Lower leg skin (tissue), 4 donors: ENCODE measurements around the gene IL6R. TPM values are rescaled to one million over a fixed set of nuclear protein-coding genes. Genes with fewer than 3 reads are reported as not detected.

Source experiments
- DNase-seq, 2 donors: peaks; one replicate each; pipeline ENCODE4 v3.0.0-alpha.2; 2019; ENCODE audit warnings: low spot score in 2 of 2
- H3K4me3 ChIP-seq: fragments of 200-600 bp; sonication (generic); 2 replicates; pipeline ENCODE4 v1.5.1; 2017; ENCODE audit warnings: mild to moderate bottlenecking, low read depth; ENCODE audit not compliant: poor library complexity, severe bottlenecking
- CTCF ChIP-seq, 3 donors: fragments of 450-650 bp; IDR thresholded peaks; one replicate each; pipeline ENCODE4 v1.5.1; 2016; ENCODE audit warnings: antibody characterized with exemption in 3 of 3, mild to moderate bottlenecking in 3 of 3, moderate library complexity in 2 of 3
- POLR2A ChIP-seq, 2 donors: fragments of 450-650 bp; IDR thresholded peaks; one replicate each; pipeline ENCODE4 v1.6.1; 2016 to 2017; ENCODE audit warnings: antibody characterized with exemption in 2 of 2, mild to moderate bottlenecking in 1 of 2, moderate library complexity in 1 of 2
- WGBS, 2 donors: methylation state at CpG; one replicate each; pipeline ENCODE4 v1.1.5; 2018; 5-methylcytosine and 5-hydroxymethylcytosine counted together
- intact Hi-C: fragments of 100-400 bp; cut with DNase I; formaldehyde crosslinking; loops from one replicate; pipeline ENCODE4 v1.15.0; 2023; ENCODE audit warnings: low total_unique reads
- total RNA-seq, 4 donors: library from RNA; depleted of rRNA; stranded (reverse); fragments of >200 nt; gene quantifications; one replicate each; pipeline ENCODE4 v1.1.0, GENCODE V29; 2016

IL6R gene
- total RNA-seq, 4 donors from 2014 or later, result 14.7 to 42.1 (median 21.8) TPM

- TF ChIP-seq CTCF (IDR thresholded peaks at IDR 0.05) (no peak), POLR2A (IDR thresholded peaks at IDR 0.05) (no peak)
- no peak overlapping the region for H3K4me3 ChIP-seq
- intact Hi-C loops, result no loop called here
- no peak for DNase-seq
- WGBS, 2 donors, result 79 to 86% methylated on average over 6 of the region's 6 CpGs
Observed at GRCh38 chr1:154446789-154447188, 41.6 kb downstream of the IL6R start.

- 83 to 86% methylated on average over 7 of the region's 7 CpGs for WGBS, 2 donors
- no peak for TF ChIP-seq CTCF (IDR thresholded peaks at IDR 0.05)
- TF ChIP-seq POLR2A (IDR thresholded peaks at IDR 0.05), result no peak
- no peak overlapping the region for H3K4me3 ChIP-seq
- intact Hi-C loops, result no loop called here
- DNase-seq, result no peak
Observed at GRCh38 chr1:154448331-154448811, 43.2 kb downstream of the IL6R start.

- H3K4me3 ChIP-seq, result no peak overlapping the region
- no peak for DNase-seq
- 27 to 70% methylated on average over 5 of the region's 5 CpGs for WGBS, 2 donors
- intact Hi-C loops, result no loop called here
- TF ChIP-seq CTCF (IDR thresholded peaks at IDR 0.05), result no peak
- TF ChIP-seq POLR2A (IDR thresholded peaks at IDR 0.05), result no peak
Observed at GRCh38 chr1:154453161-154453560, 48.0 kb downstream of the IL6R start.

GRCh38 chr1:154453574-154454352 is 48.6 kb downstream of the IL6R start:
- 41 to 52% methylated on average over 5 of the region's 5 CpGs for WGBS, 2 donors
- intact Hi-C loops, result no loop called here
- DNase-seq, result no peak
- TF ChIP-seq POLR2A (IDR thresholded peaks at IDR 0.05), result no peak
- no peak for TF ChIP-seq CTCF (IDR thresholded peaks at IDR 0.05)
- H3K4me3 ChIP-seq, result no peak overlapping the region

GRCh38 chr1:154454386-154455120 is 49.4 kb downstream of the IL6R start:
- no peak overlapping the region for H3K4me3 ChIP-seq
- TF ChIP-seq CTCF (IDR thresholded peaks at IDR 0.05) (no peak), POLR2A (IDR thresholded peaks at IDR 0.05) (no peak)
- 86 to 88% methylated on average over 5 of the region's 5 CpGs for WGBS, 2 donors
- DNase-seq, result no peak
- intact Hi-C loops, result no loop called here
